Endodermal cell (in vitro differentiated cells): ENCODE results near the gene ENDOG. TPM values are rescaled to one million over a fixed set of nuclear protein-coding genes. Genes with fewer than 3 reads are reported as not detected.

ENCODE experiments used
- DNase-seq: peaks from one replicate; pipeline ENCODE4 v3.0.0-alpha.2; 2017
- H3K27ac ChIP-seq: 2 replicates; pipeline ENCODE4 v1.5.1; 2013; ENCODE audit warnings: mild to moderate bottlenecking, low read depth, low read length, moderate library complexity
- H3K27me3 ChIP-seq: 2 replicates; pipeline ENCODE4 v1.6.1; 2013; ENCODE audit warnings: mild to moderate bottlenecking, low read length, moderate library complexity; ENCODE audit not compliant: insufficient read depth, control insufficient read depth, poor library complexity, severe bottlenecking
- H3K36me3 ChIP-seq: 2 replicates; pipeline ENCODE4 v1.7.0; 2013; ENCODE audit warnings: mild to moderate bottlenecking, low read length, moderate library complexity; ENCODE audit not compliant: control insufficient read depth, insufficient read depth
- H3K4me1 ChIP-seq: one replicate; pipeline ENCODE4 v1.7.0; 2013; ENCODE audit warnings: low read length; ENCODE audit not compliant: control insufficient read depth, insufficient read depth
- H3K4me3 ChIP-seq: 2 replicates; pipeline ENCODE4 v1.5.1; 2013; ENCODE audit warnings: mild to moderate bottlenecking, low read length, moderate library complexity
- H3K9ac ChIP-seq: 2 replicates; pipeline ENCODE4 v1.6.1; 2013; ENCODE audit warnings: mild to moderate bottlenecking, low read length, moderate library complexity; ENCODE audit not compliant: poor library complexity, severe bottlenecking; ENCODE audit errors: extremely low read depth
- H3K9me3 ChIP-seq: 2 replicates; pipeline ENCODE4 v1.6.1; 2013; ENCODE audit warnings: mild to moderate bottlenecking, low read length, moderate library complexity; ENCODE audit not compliant: control insufficient read depth
- H3K27ac Mint-ChIP-seq: 2 replicates; pipeline ENCODE4 v1.8.0; 2020; ENCODE audit warnings: mixed read lengths
- H3K27me3 Mint-ChIP-seq: 2 replicates; pipeline ENCODE4 v1.8.0; 2021; ENCODE audit warnings: mild to moderate bottlenecking, mixed read lengths; ENCODE audit not compliant: insufficient read depth
- H3K36me3 Mint-ChIP-seq: 2 replicates; pipeline ENCODE4 v1.8.0; 2020; ENCODE audit warnings: low read depth, mixed read lengths
- H3K4me1 Mint-ChIP-seq: 2 replicates; pipeline ENCODE4 v1.8.0; 2020; ENCODE audit warnings: mixed read lengths
- H3K4me3 Mint-ChIP-seq: 2 replicates; pipeline ENCODE4 v1.8.0; 2020; ENCODE audit warnings: mild to moderate bottlenecking, moderate library complexity, mixed read lengths
- H3K9me3 Mint-ChIP-seq: 2 replicates; pipeline ENCODE4 v1.8.0; 2020; ENCODE audit warnings: mild to moderate bottlenecking, mixed read lengths
- CTCF ChIP-seq: fragments of 200-600 bp; sonication (generic); conservative IDR thresholded peaks from 2 replicates; pipeline ENCODE4 v1.5.0; 2021; ENCODE audit warnings: antibody characterized with exemption, mild to moderate bottlenecking
- WGBS, 2 experiments: methylation state at CpG; one replicate each; pipeline versions ENCODE4 v1.1.5 to v1.1.7; 2013; ENCODE audit warnings: missing lambda C conversion rate in 2 of 2, mixed read lengths in 1 of 2; ENCODE audit not compliant: insufficient coverage in 1 of 2, insufficient read length in 1 of 2; 5-methylcytosine and 5-hydroxymethylcytosine counted together
- total RNA-seq, 2 donors: library from RNA; stranded (reverse); fragmentation: NEBNext Ultra II Directional in 1 of 2; extraction: Animal tissue kit (Norgen Biotek cat#: 25700) in 1 of 2; gene quantifications; 2 replicates in 1 of 2; 3 replicates in 1 of 2; pipeline ENCODE4 v1.2.1, GENCODE V29; 2021

ENDOG gene
- total RNA-seq, 2 donors from 2014 or later: 15.5 to 15.7 TPM

DNA sequence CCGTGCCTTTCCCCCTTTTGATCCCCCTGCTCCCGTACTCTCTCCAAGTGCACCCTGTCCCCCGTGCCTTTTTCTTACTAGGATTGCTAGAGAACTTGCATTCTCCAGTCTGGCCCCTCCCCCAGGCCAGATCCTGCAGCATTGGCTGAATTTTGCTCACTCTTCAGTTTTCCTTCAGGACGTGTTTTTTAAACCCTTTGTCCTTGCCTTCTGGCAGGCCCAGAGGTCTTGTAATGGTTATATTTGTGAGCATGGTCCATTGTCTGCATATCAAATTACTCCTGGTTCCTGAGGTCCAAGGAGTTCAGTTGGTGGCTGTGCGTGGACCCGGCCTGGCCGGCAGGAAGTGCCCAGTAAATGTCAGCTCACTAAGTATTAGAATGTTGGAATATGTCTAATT is 30.6 kb upstream of the ENDOG start:
- H3K27me3 Mint-ChIP-seq: no peaks in the 10 kb centered on the region
- H3K36me3 Mint-ChIP-seq: peaks cover 23% of the 10 kb centered on the region
- H3K36me3 ChIP-seq: peaks cover 34% of the 10 kb centered on the region
- no peaks in the 10 kb centered on the region for H3K9me3 ChIP-seq
- H3K27me3 ChIP-seq: no peaks in the 10 kb centered on the region
- peaks cover 12% of the 10 kb centered on the region for H3K4me1 Mint-ChIP-seq
- peak overlapping the region; percentile 95 for H3K4me3 ChIP-seq
- TF ChIP-seq CTCF: no peak
- H3K4me3 Mint-ChIP-seq: peak overlapping the region; percentile 85
- 10 to 29% methylated on average over 2 to 6 of the region's 7 CpGs for WGBS, 2 experiments
- H3K9ac ChIP-seq: peak overlapping the region; percentile 73
- H3K27ac Mint-ChIP-seq: peak overlapping the region; percentile 83
- peaks cover 2% of the 10 kb centered on the region for H3K9me3 Mint-ChIP-seq
- DNase-seq: no peak
- H3K4me1 ChIP-seq: peaks cover 7% of the 10 kb centered on the region
- H3K27ac ChIP-seq: no peak overlapping the region

DNA sequence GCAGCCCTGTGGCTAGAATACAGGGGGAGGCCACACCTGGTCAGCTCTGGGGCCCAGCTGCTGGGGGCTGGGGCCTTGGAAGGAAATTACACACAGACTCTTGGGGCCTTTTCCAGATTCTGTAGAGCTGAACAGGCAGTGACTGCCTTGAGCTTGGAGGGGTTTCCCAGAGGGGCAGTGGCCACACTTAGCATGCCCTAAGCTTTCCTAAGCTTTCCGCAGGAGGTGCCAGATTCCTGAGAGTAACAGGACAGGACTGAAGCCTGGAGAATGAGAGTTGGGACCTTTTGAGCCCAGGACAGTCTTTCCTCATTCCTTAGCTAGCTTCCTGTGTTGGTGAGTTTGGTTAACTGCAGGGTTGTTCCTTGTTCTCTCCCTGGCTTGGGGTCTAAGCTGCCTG is 29.9 kb upstream of the ENDOG start:
- no peaks in the 10 kb centered on the region for H3K27me3 Mint-ChIP-seq
- DNase-seq: peak; percentile 60
- peaks cover 42% of the 10 kb centered on the region for H3K36me3 ChIP-seq
- no peaks in the 10 kb centered on the region for H3K9me3 ChIP-seq
- H3K27ac ChIP-seq: no peak overlapping the region
- peaks cover 12% of the 10 kb centered on the region for H3K4me1 Mint-ChIP-seq
- H3K27me3 ChIP-seq: no peaks in the 10 kb centered on the region
- H3K9me3 Mint-ChIP-seq: no peaks in the 10 kb centered on the region
- H3K4me1 ChIP-seq: peaks cover 7% of the 10 kb centered on the region
- H3K4me3 ChIP-seq: peak overlapping the region; percentile 95
- TF ChIP-seq CTCF: no peak
- WGBS, 2 experiments: 89 to 90% methylated on average over 1 of the region's 1 CpG
- H3K36me3 Mint-ChIP-seq: peaks cover 31% of the 10 kb centered on the region
- peak overlapping the region; percentile 83 for H3K27ac Mint-ChIP-seq
- peak overlapping the region; percentile 16 for H3K9ac ChIP-seq
- peak overlapping the region; percentile 85 for H3K4me3 Mint-ChIP-seq

GRCh38 chr9:128790536-128790935 is 27.8 kb upstream of the ENDOG start:
- H3K9me3 Mint-ChIP-seq: no peaks in the 10 kb centered on the region
- Histone ChIP-seq H3K9ac (no peak overlapping the region), H3K4me3 (no peak overlapping the region), H3K4me1 (peaks cover 7% of the 10 kb centered on the region), H3K9me3 (no peaks in the 10 kb centered on the region), H3K27me3 (no peaks in the 10 kb centered on the region), H3K36me3 (peaks cover 47% of the 10 kb centered on the region), H3K27ac (no peak overlapping the region)
- no peak overlapping the region for H3K4me3 Mint-ChIP-seq
- DNase-seq: no peak
- H3K4me1 Mint-ChIP-seq: peaks cover 12% of the 10 kb centered on the region
- peaks cover 44% of the 10 kb centered on the region for H3K36me3 Mint-ChIP-seq
- 95% methylated on average over 4 of the region's 4 CpGs; no CpG with 5 or more reads in 1 of the 2 experiments for WGBS, 2 experiments
- no peak overlapping the region for H3K27ac Mint-ChIP-seq
- no peak for TF ChIP-seq CTCF
- no peaks in the 10 kb centered on the region for H3K27me3 Mint-ChIP-seq
